Prostate gland (tissue), 2 donors: Measurements from ENCODE around the gene PSKH1.

ENCODE experiments used
- POLR2A ChIP-seq: fragments of 450-650 bp; IDR thresholded peaks from one replicate; pipeline ENCODE4 v1.6.1; 2016; ENCODE audit warnings: antibody characterized with exemption, mild to moderate bottlenecking
- POLR2AphosphoS5 ChIP-seq: sonication (generic); formaldehyde crosslinking; IDR thresholded peaks from one replicate; pipeline ENCODE4 v1.6.1; 2017; ENCODE audit warnings: antibody characterized with exemption
- TF ChIP-seq, protein P1 (sequence below), 4 experiments: fragments of 200-600 bp in 2 of 4; fragments of 450-650 bp in 2 of 4; sonication (generic) in 2 of 4; IDR thresholded peaks; 1 replicate in 3 of 4; 2 replicates in 1 of 4; pipeline ENCODE4 v1.5.1; 2016 to 2019; ENCODE audit warnings: antibody characterized with exemption in 4 of 4, mild to moderate bottlenecking in 2 of 4, moderate library complexity in 2 of 4

DNA sequence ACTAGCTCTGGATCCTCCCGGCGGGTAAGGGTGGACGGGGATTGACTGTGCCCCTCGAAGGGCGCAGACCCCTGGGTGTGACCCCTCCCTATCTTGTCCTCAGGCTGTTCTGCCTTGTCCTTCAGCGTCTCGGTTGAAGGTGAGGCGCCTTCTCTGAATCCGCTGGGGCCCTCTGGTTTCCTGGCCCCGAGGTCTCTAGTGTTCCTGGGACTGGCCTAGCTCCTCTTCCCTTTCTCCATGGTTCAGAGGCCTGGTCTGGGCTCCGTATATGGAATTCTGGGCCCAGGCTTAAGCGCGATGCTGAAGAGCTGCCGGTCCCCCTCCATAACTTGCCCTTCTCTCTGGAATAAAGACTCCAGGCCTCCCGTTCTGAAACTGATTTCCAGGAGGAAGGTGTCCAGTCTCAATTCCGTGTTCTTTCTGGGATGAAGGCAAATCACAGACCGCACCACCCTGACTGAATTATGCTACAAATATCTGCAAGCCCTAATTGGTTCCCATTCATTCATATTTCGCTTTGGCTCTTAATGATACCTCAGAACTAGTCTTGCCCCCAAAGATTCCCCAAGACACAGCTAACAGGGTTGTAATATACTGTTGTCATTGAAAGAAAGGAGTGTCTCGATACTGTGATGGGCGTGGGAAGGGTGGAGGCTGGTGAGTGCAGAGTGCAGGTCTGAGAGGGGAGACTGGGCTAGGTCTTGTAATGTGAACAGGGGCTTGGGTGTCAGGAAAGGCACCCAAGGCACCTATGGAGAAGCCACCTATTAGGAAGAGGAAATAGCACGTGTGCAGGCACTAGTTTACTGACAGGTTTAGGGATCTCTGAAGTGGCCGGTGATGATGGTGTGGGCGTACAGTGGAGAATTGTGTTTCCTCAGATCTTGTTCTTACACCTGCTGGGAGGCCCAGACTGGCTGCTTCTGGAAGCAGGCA is 19.4 kb upstream of the PSKH1 start:
- TF ChIP-seq, protein P1, sequence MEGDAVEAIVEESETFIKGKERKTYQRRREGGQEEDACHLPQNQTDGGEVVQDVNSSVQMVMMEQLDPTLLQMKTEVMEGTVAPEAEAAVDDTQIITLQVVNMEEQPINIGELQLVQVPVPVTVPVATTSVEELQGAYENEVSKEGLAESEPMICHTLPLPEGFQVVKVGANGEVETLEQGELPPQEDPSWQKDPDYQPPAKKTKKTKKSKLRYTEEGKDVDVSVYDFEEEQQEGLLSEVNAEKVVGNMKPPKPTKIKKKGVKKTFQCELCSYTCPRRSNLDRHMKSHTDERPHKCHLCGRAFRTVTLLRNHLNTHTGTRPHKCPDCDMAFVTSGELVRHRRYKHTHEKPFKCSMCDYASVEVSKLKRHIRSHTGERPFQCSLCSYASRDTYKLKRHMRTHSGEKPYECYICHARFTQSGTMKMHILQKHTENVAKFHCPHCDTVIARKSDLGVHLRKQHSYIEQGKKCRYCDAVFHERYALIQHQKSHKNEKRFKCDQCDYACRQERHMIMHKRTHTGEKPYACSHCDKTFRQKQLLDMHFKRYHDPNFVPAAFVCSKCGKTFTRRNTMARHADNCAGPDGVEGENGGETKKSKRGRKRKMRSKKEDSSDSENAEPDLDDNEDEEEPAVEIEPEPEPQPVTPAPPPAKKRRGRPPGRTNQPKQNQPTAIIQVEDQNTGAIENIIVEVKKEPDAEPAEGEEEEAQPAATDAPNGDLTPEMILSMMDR (IDR thresholded peaks at IDR 0.05) = no peak
- no peak for TF ChIP-seq POLR2A
- no peak for TF ChIP-seq POLR2AphosphoS5
